HG02943 (cell line): ENCODE data around the gene HABP2.

Experiments
- ATAC-seq: cut with Tn5 transposase; IDR thresholded peaks from one replicate; pipeline ENCODE4 v1.9.1; 2021; ENCODE audit warnings: mild to moderate bottlenecking, low read depth, moderate library complexity; ENCODE audit not compliant: unreplicated experiment

HABP2 gene

DNA sequence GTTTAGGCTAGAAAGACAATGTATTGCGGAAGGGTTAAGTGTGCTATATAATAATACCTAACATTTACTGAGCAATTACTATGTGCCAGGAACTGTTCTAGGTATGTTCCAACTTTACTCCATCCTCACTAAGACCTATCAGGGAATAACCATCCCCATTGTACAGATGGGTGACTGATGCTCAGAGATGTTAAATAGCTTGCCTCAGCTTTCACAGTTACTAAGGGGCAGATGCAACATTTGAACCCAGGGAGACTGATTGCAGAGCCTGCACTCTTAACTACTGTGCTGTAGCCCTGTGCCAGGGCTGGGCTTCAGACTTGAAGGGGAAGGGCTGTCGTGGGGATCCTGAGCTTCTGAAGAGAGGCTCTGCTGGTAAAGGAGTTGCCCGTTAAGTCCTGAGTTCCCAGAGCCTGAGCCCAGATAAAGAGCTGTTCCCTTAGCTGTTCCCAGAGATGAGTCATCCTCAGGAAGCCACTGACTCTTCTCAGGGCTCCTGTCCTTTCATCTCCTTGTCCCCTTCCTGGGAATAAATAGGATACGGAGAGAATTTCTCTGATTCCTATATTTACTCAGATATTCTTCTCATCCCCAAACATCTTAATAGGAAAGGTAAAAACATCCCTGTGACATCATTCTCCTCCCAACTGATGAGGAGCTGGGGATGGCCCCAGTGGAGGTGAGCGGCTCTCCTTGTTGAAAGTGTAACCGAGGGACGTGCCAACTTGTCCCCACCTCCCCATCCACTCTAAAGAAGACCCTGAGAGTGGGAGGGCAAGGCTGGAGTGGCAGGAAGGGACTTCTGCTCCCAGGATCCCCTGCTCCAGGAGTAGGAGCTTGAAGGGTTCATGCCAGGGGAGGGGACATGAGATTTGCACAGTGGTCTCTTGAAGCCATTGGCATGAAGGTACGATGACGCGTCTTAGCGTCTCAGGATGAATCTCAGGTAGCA lies 28.0 kb upstream of the HABP2 start:
- ATAC-seq: no peak

DNA sequence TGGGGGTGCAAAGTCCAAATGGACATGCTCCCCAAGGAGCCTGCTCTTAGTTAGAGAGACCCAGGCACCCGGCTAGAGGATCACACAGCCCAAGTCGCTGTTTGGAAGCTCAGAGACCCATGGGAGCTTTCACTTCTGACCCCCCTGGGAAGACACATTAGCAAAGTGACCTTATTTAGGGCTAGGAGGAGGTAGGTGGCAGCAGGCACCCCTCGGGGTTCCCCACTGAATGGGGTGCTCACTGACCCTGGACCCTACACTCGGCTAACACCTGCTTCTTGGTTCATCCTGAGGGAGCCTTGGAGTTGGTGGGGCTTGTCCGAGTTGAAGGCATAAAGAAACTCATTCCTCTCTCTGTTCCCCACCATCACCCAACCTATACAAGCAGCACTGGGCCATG lies 27.1 kb upstream of the HABP2 start:
- no peak for ATAC-seq

DNA sequence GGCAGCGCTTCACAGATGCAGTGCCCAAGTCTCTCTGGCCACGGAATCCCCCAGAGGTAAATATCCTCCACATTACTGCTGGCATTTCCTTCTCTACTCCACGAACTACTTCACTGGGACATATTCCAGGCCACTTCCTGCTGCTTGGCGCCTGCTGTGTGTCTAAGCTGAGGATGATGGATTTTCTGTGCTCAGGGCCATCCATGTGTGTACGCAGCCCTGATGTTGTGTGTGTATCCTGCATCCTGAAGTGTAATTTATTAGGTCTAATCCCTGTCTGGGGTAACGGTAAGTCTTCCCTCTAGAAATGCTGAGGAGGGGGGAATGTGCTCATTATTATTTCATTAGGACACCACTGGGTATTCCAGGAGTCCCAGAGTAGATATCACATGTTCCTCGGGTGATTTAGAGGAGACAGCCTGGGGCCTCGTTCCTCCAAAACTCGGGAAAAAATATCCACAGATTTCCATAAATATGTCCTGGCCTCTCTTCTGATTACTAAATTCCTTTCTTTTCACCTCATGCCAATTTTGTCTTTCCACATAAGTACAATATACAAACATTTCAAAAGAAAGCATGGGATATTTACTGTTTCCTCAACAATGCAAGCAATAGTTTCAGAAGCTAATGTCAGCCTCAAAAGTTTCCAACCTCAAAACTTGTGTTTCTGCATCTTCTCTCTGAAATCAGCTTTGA lies 25.5 kb upstream of the HABP2 start:
- ATAC-seq: no peak

DNA sequence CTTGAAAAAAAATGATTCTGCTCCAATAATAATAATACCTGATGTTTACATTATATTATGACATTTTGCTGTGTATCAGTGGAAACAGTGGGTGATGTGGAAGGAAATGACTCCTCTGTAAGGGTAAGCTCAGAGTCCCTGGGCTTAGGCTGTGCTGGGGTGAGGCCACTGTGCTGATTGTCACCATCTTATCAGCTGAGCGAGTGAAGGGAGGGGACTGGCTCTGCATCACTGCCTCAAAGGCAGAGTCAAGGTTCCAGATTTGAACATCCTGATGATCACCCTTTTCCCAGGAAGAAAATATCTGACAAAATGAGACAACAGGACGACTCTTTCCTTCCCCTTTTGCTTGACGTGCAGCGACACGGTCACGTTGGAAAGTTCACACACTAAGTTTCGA lies 24.0 kb upstream of the HABP2 start:
- ATAC-seq: no peak

DNA sequence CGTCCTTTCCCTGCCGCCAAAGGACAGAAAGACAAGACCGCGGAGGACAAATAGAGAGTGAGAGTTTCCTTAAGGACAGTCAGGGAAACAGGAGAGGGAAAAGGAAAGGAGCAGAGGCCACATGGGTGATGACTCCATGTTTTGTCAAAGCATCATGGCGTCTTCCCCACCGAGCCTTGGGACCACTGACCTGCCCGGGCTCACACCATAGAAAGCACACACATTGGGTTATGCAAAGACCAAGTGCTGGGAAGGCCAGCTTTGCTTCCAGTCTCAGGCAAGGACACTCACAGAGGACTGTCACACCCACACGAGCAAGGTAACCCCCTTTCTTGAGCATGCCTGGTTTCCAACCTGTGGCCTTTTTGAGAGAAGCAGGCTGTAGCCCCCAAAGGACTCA lies 23.3 kb upstream of the HABP2 start:
- no peak for ATAC-seq

DNA sequence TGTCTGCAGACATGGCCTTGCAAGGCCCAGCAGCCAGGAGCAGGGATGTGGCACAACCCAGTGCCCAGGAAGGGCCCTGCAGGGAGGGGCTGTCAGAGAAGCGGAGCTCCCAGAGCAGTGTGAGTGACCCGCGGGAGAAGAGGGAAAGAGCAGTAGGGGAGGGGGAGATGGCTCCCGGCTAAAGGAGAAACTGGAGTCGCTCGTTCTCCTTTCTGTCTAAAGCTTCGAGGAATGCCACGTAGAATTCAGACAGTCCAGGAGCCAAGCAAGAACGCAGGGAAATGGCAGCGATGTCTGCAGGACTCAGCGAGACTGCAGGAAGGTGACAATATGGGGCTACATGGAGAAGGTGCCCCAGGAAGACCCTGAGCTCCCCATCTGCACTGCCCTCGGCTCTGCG lies 22.4 kb upstream of the HABP2 start:
- ATAC-seq: no peak

DNA sequence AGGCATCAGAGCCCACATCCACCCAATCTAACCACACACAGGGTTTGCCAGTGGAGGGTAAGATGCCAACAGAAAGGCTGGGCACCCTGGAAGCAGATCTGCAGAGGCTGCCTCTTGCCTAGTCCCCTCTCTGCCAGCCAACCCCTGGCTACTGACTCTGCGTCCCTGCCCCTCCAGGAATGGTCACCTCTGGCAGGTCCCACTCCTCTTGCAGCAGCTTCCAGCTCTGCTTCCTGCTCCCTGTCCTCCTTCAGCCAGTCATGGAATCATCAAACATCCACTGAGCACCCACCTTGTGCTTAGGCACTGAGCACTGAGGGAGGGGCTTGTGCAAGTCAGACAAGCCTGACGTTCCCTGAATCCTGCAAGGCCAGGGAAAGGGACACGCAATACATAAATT lies 20.1 kb upstream of the HABP2 start:
- no peak for ATAC-seq

DNA sequence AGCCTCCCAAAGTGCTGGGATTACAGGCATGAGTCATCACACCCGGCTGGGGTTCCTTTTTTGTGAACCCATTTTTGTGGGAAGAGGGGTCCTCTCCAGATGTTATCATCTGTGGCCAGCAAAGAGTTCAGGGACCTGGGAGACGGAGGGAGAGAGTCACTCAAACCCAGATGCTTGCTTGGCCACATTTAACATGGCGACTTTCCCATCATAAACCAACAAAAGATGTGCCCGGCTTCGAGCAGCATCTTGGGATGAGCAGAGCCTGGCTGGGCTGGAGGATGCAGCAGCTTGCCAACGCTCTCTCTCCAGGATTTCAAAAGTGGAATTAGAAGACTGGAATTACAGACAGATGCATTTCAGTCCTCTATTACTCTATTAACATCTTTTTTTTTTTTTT lies 19.1 kb upstream of the HABP2 start:
- ATAC-seq: no peak

DNA sequence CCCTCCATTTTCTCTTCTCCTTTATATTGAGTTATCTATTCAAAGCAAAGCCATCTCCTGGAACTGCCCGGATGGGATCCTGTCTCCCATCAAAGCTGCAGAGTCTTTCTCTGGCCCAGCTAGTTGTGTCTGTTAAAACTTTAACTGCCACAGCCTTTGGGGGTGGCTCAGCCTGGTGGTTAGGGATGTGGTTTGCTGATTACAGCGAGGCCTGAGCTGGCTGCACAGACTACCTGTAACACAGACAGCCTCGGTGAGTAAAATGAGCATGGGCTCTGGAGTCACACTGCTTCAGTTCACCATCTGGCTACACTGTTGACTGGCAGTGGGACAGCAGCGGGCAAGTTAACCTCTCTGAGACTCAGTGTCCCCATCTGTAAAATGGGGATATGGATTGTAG lies 18.4 kb upstream of the HABP2 start:
- ATAC-seq: no peak

DNA sequence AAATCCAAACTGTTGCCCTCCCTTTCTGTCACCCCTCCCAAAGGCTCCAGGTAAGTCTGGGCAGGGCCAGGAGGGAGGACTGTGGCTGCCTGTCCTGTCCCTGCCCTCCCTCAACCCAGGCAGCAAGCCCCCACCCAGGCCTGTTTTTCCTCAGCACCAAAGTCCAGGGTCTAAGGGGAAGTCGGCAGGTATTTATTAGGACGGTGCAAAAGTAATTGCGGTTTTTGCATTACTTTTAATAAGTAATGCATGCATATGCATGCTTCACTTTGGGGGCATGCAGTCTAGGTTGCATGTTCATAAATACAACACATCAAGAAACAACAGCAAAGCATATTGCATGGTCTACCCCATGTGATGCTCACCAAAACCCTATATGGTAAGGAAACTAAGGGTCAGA lies 15.2 kb upstream of the HABP2 start:
- ATAC-seq: no peak

DNA sequence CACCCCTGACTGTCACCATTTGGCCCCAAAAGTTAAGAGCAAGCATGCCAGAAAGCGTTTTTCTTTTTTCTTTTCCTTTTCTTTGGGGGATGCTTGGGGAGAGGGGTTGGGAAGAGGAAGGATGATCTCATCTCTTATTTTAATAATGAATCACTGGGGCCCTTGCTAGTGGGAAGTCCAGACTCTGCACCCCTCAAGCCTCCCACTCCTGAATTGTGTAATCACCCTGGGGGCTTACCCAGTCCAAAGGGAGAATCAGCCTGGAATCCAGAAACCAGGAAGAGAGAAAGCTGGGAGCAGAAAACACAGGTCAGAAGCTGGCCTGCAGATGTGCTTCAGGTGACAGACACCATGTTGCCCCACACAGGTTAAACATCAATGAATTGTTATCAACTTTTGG lies 14.7 kb upstream of the HABP2 start:
- ATAC-seq: no peak

DNA sequence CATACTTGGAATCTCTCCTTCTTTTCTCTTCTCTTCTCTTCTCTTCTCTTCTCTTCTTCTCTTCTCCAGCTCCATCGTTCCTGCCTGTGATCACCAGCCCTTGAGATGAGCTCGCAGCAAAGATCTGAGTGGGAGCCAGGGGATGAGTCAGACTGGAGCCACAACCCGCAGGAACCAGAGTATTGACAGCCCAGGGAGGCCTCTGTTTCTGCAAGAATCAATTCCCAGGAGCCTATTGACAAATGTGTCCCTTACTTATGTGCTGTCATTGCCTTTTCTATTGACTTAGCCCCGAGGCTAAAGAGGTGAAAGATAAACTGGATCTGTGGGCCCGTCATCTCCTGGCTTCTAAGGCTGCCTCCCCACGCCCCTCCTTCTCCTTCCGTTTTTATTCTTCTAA lies 13.1 kb upstream of the HABP2 start:
- no peak for ATAC-seq

DNA sequence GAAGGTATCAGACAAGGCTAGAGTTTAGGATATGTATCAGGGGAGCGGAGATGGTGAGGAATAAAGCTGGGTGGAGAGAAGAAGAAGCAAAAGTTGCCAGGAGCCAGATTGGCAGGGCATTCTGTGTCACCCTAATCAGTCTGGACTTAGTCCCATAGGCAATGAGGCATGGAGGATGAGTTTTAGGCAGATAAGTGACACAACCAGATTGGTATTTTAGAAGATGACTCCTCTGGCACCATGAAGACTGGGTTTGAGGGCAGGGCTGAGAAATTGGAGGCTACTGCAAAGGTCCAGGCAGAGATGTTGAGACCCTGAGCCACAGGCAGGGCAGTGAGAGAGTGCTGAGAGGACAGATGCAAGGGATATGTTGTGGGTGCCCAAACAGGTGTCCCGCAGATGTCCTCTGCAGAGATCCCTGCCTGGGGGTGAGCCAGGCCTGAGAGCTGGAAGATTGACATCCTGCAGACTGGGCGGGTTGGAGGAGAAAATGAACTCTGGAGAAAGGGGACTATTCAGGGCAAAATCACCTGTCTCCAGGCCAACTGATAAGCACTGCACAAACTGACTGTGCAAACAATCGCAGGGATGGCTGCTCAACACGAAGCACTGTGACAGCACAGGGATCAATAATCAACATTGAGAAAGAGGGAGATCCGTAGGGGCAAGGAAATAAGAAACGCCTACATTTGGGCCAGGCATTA lies 11.9 kb upstream of the HABP2 start:
- no peak for ATAC-seq

DNA sequence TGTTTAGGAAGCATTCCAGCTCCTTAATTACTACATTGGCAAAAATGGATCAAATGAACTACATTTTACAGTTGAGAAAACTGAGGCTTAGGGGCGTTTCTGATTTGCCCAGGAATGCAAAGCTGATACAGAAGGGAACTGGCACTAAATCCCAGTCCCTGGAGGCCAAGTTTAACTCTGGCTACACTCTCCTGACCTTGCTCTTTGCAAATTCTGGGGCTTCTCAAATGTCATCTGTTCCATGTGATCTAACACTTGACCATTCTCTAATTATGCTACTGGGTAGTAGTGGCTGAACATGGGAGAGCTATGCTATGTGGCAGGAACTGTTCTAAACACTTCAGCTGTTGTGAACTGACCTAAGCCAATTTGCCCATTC lies 11.3 kb upstream of the HABP2 start:
- ATAC-seq: no peak

DNA sequence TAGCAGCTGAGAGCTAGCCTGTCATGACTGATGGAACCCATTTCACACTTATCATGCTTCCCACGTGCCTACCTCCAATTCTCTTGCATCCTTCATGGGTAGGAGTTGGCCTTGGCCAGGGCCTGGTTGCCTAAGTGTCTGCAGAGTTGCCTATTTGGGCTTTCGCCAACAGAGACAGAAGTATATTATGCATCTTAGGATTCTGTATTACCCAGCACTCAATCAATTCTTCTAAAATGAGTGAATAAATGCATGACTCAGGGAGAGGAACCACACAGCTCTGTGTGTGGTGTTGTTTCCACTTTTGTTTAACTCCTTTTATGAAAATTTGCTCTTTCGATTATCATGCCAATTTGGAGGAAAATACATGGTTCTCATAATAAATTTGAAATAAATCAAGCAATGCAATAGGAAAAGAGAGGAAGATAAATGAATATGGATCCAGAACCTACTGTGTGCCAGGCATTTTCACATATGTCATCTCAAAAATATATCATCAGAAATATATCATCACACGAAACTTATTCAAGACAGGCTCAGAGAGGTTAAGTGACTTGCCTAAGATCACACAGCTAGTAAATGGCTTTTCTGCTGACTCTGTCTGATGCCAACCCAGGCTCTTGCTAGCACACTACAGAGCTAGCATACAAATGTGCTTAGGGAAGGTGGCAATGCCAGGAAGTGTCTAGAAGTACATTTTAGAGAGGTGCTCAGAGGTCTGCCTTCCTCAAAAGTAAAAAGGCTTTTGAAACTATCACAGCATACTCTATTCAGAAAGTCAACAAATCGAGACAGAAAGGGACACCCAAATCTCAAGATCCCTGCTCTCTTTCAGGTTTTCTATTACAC lies 9.5 kb upstream of the HABP2 start:
- no peak for ATAC-seq

DNA sequence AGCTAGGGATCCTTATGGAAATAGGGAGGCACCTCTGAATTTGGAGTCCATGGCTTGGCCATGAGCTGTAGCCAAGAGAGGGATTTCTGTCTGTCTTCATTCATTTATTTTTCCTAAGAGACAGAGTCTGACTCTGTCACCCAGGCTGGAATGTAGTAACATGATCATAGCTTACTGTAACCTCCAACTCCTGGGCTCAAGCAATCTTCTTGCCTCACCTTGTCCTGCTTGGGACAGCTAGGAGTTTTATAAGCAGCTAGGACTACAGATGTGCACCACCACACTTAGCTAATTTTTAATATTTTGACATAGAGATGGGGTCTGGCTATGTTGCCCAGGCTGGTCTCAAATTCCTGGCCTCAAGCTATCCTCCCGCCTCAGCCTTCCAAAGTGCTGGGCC lies 8.5 kb upstream of the HABP2 start:
- no peak for ATAC-seq

DNA sequence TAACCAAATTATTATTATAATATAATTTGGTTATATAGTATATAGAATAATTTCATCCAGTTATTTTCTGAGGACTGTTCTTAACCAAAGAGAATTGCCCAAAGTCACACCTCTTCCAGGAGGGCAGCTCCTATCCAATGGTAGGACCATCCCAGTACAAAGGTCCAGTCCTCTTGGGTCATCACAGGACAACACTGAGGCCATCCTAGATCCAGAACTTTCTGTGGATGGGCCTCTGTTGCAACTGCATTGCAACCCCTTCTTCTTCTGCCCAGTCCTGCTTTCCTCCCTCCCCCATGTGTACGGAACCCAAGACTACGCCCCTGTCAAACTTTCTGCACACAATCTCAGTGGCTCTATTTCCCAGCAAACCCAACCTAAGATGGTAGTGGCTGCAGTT lies 5.4 kb upstream of the HABP2 start:
- no peak for ATAC-seq

DNA sequence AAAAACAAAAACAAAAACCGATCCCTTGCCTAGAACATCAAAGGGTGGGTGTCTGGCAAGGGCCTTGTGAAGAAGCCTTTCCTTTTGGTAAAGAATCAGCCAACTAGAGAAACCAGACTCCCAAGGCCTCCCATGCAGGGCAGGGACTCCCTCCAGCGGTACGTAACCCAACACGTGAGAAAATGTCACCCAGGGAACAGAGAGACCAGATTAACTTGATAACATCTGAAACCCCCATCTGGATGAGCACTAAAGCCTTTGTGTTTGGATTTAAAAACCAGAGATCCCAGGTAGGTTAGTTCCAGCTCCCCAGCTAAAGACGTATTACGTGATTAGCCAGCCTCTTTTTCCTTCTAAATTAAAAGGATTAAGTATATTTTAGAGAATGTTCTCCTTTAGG lies 3.0 kb upstream of the HABP2 start:
- no peak for ATAC-seq

DNA sequence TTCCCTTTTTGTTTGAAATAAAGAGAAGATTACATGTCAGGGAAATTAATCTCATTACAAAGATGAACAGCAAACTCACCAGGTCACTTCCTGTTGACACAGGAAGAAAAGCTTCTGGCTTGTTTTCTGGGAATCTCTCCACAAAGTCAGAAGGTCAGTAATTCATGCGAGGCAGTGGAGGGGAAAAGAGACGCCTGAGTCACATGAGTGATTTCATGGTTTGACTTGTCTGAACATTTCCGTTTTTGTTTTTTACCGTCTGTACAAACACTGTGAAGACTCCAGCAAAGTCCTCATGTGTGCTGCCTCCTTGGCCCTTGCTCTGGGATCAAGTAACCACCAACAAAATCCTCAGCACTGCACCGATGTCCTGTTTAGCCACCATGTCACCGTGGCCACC lies 2.5 kb upstream of the HABP2 start:
- no peak for ATAC-seq

DNA sequence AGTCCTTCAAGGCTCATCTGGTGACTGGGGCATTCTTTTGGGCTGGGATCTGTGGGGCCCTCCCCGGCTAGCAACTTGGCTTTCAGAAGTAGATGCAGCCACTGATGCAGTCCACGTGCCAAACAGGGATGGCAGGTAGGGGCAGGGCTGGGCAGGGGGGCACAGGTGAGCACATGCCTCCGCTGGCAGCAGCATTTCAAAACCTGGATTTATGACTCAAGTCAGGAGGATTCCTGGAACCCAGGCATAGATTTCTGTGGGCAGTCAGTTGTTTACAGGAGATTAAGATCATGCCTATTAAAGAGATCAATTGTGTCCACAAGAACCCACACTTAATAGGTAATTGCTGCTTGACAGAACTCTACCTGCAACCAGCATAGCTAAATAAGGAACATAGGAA lies 839 bp upstream of the HABP2 start:
- ATAC-seq: no peak

DNA sequence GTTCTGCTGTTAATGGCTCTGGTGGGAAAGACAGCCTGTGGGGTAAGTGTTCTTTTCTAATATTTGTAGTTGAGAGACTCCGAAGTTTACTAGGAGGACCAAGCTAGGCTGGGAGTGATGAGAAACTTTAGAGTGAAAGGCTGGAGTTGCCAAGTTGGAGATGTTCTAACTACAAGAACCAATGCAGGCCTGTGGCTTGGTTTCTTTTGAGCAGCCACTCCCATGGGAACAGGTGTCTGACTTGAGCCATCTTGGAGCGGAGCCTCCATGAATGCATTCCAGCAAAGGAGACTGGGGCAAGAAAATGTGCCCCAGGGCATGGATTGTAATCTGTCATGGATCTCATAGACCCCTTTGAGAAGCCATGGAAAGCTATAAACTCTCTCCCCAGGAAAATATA lies 296 bp downstream of the HABP2 start:
- ATAC-seq: no peak
